GM23338 (cell line): ENCODE data around the gene HECTD1. TPM values are rescaled to one million over a fixed set of nuclear protein-coding genes. Genes with fewer than 3 reads are reported as not detected.

Source experiments
- ATAC-seq: fragments of 200-7000 bp; cut with Tn5 transposase; 3 replicates; pipeline ENCODE4 v1.9.1; 2020
- DNase-seq: peaks from one replicate; pipeline ENCODE4 v3.0.0-alpha.2; 2015; ENCODE audit warnings: low spot score
- H2AFZ ChIP-seq: fragments of 200-600 bp; sonication (generic); 2 replicates; pipeline ENCODE4 v1.8.0; 2016; ENCODE audit warnings: antibody characterized with exemption, mild to moderate bottlenecking, moderate library complexity
- H3F3A ChIP-seq: fragments of 200-600 bp; sonication (generic); replicated peaks from 2 replicates; pipeline ENCODE4 v1.8.0; 2017; ENCODE audit warnings: antibody characterized with exemption, mixed run types, low read depth
- H3K27ac ChIP-seq: fragments of 200-600 bp; sonication (generic); 2 replicates; pipeline ENCODE4 v1.6.1; 2016; ENCODE audit warnings: low read depth
- H3K27me3 ChIP-seq: fragments of 200-600 bp; sonication (generic); 2 replicates; pipeline ENCODE4 v1.8.0; 2016; ENCODE audit warnings: mild to moderate bottlenecking, mixed run types, moderate library complexity; ENCODE audit not compliant: insufficient read depth
- H3K36me3 ChIP-seq: fragments of 200-600 bp; sonication (generic); 2 replicates; pipeline ENCODE4 v1.8.0; 2016; ENCODE audit warnings: mild to moderate bottlenecking; ENCODE audit not compliant: insufficient read depth
- H3K4me1 ChIP-seq: fragments of 200-600 bp; sonication (generic); 2 replicates; pipeline ENCODE4 v1.8.0; 2016; ENCODE audit warnings: mild to moderate bottlenecking, moderate library complexity; ENCODE audit not compliant: insufficient read depth
- H3K4me2 ChIP-seq: fragments of 200-600 bp; sonication (generic); 2 replicates; pipeline ENCODE4 v1.7.1; 2017; ENCODE audit warnings: mixed run types
- H3K4me3 ChIP-seq: fragments of 200-600 bp; sonication (generic); 2 replicates; pipeline ENCODE4 v1.6.1; 2016; ENCODE audit warnings: mixed run types
- H3K79me2 ChIP-seq: fragments of 200-600 bp; sonication (generic); replicated peaks from 2 replicates; pipeline ENCODE4 v1.8.0; 2017; ENCODE audit warnings: mild to moderate bottlenecking; ENCODE audit not compliant: insufficient read depth
- H3K9me2 ChIP-seq: fragments of 200-600 bp; sonication (generic); 2 replicates; pipeline ENCODE4 v1.8.0; 2017; ENCODE audit not compliant: insufficient read depth
- H4K20me1 ChIP-seq: fragments of 200-600 bp; sonication (generic); replicated peaks from 2 replicates; pipeline ENCODE4 v1.8.0; 2017; ENCODE audit warnings: mild to moderate bottlenecking; ENCODE audit not compliant: insufficient read depth
- H3K27ac Mint-ChIP-seq: 2 replicates; pipeline ENCODE4 v1.8.0; 2020; ENCODE audit warnings: inconsistent platforms, mild to moderate bottlenecking, moderate library complexity, mixed read lengths
- H3K27me3 Mint-ChIP-seq: 3 replicates; pipeline ENCODE4 v1.8.0; 2022; ENCODE audit warnings: low read depth, mild to moderate bottlenecking, moderate library complexity, mixed read lengths, inconsistent platforms; ENCODE audit not compliant: insufficient read depth, poor library complexity
- H3K36me3 Mint-ChIP-seq: 3 replicates; pipeline ENCODE4 v1.8.0; 2021; ENCODE audit warnings: low read depth, mild to moderate bottlenecking, inconsistent platforms, moderate library complexity, mixed read lengths
- H3K4me1 Mint-ChIP-seq: 3 replicates; pipeline ENCODE4 v1.8.0; 2020; ENCODE audit warnings: mild to moderate bottlenecking, inconsistent platforms, mixed read lengths
- H3K4me3 Mint-ChIP-seq: 3 replicates; pipeline ENCODE4 v1.8.0; 2021; ENCODE audit warnings: moderate library complexity, mild to moderate bottlenecking, inconsistent platforms, mixed read lengths
- H3K9me3 Mint-ChIP-seq: 3 replicates; pipeline ENCODE4 v1.8.0; 2020; ENCODE audit warnings: moderate library complexity, mild to moderate bottlenecking, inconsistent platforms, mixed read lengths
- CREB1 ChIP-seq: fragments of 250-450 bp; sonication (Bioruptor Pico); IDR thresholded peaks from 2 replicates; pipeline ENCODE4 v1.5.0; 2020; ENCODE audit warnings: low read depth, mild to moderate bottlenecking, moderate library complexity
- CTCF ChIP-seq, 2 experiments: fragments of 200-600 bp in 1 of 2; sonication (generic) in 1 of 2; conservative IDR thresholded peaks; 2 replicates each; pipeline versions ENCODE4 v1.5.1 to v1.6.1; 2016 to 2017; ENCODE audit warnings: antibody characterized with exemption in 2 of 2, low read depth in 2 of 2, mild to moderate bottlenecking in 2 of 2, moderate library complexity in 1 of 2
- ETS1 ChIP-seq: IDR thresholded peaks from 2 replicates; pipeline ENCODE4 v1.6.1; 2016; ENCODE audit warnings: antibody characterized with exemption
- EZH2 ChIP-seq: fragments of 200-600 bp; sonication (generic); IDR thresholded peaks from one replicate; pipeline ENCODE4 v1.8.0; 2017; ENCODE audit warnings: antibody characterized with exemption, mild to moderate bottlenecking, low read depth; ENCODE audit not compliant: unreplicated experiment
- EZH2phosphoT487 ChIP-seq: fragments of 200-600 bp; sonication (generic); IDR thresholded peaks from one replicate; pipeline ENCODE4 v1.8.1; 2018; ENCODE audit warnings: antibody characterized with exemption; ENCODE audit not compliant: unreplicated experiment
- JUNB ChIP-seq: IDR thresholded peaks from one replicate; pipeline ENCODE4 v1.6.1; 2016; ENCODE audit warnings: antibody characterized with exemption; ENCODE audit not compliant: unreplicated experiment
- NANOG ChIP-seq: IDR thresholded peaks from 2 replicates; pipeline ENCODE4 v1.6.1; 2016; ENCODE audit warnings: antibody characterized with exemption, borderline replicate concordance
- POLR2AphosphoS5 ChIP-seq: IDR thresholded peaks from 2 replicates; pipeline ENCODE4 v1.6.1; 2016; ENCODE audit warnings: antibody characterized with exemption, low read depth
- REST ChIP-seq: IDR thresholded peaks from one replicate; pipeline ENCODE4 v1.6.1; 2018; ENCODE audit warnings: antibody characterized with exemption; ENCODE audit not compliant: unreplicated experiment
- STAT1 ChIP-seq: IDR thresholded peaks from one replicate; pipeline ENCODE4 v1.6.1; 2016; ENCODE audit warnings: antibody characterized with exemption; ENCODE audit not compliant: unreplicated experiment
- ZNF114 ChIP-seq: fragments of 250-450 bp; sonication (Bioruptor Pico); IDR thresholded peaks from 2 replicates; pipeline ENCODE4 v1.5.0; 2020; ENCODE audit warnings: mild to moderate bottlenecking, moderate library complexity
- ZNF331 ChIP-seq: fragments of 250-450 bp; sonication (Bioruptor Pico); IDR thresholded peaks from 2 replicates; pipeline ENCODE4 v1.5.0; 2020; ENCODE audit warnings: low read depth, mild to moderate bottlenecking, moderate library complexity
- ZNF462 ChIP-seq: fragments of 250-450 bp; sonication (Bioruptor Pico); IDR thresholded peaks from 2 replicates; pipeline ENCODE4 v1.5.0; 2020; ENCODE audit warnings: mild to moderate bottlenecking, moderate library complexity
- polyA plus RNA-seq: library from polyadenylated mRNA; unstranded; fragments of >200 nt; fragmentation: Nextera tagmentation; extraction: Ambion mirVana; gene quantifications from 2 replicates; pipeline ENCODE4 v1.2.1, GENCODE V29; 2016
- total RNA-seq: library from RNA; depleted of rRNA; stranded (reverse); fragments of >200 nt; shearing (Covaris generic); gene quantifications from 2 replicates; pipeline ENCODE4 v1.2.3, GENCODE V29; 2014

Gene HECTD1
- total and polyA plus RNA-seq, 2 experiments from 2014 or later: 42.1 to 132 TPM

GRCh38 chr14:31229638-31230572 is 22.3 kb upstream of the HECTD1 start:
- Mint-ChIP-seq H3K9me3 (no peaks in the 10 kb centered on the region), H3K4me1 (peaks cover 6% of the 10 kb centered on the region; the same call in 2 of the 3 replicates), H3K4me3 (peak overlapping the region; percentile 37; the same call in 2 of the 3 replicates), H3K27me3 (no peaks in the 10 kb centered on the region), H3K36me3 (no peaks in the 10 kb centered on the region), H3K27ac (no peak overlapping the region)
- no peaks in the 10 kb centered on the region for H3K9me2 ChIP-seq
- 0 out of 2 replicates have a peak overlapping the region, but pooled peaks have one; percentile 12 for H3K4me3 ChIP-seq
- H4K20me1 ChIP-seq: no peaks in the 10 kb centered on the region
- DNase-seq (peak; percentile 51), ATAC-seq (peak; percentile 99)
- H2AFZ ChIP-seq: peak overlapping the region; percentile 90
- no peaks in the 10 kb centered on the region for H3K79me2 ChIP-seq
- no peaks in the 10 kb centered on the region for H3K27me3 ChIP-seq
- TF ChIP-seq JUNB (no peak), CREB1 (CRISPR knock-in tag) (no peak), CTCF (conservative IDR thresholded peaks at IDR 0.05; ENCODE audit: low read depth in 2 of 2) (no peak), ZNF331 (CRISPR knock-in tag) (no peak), STAT1 (no peak), NANOG (no peak), EZH2 (no peak), REST (no peak), EZH2phosphoT487 (no peak), ZNF114 (CRISPR knock-in tag) (no peak), POLR2AphosphoS5 (no peak), ETS1 (no peak), ZNF462 (CRISPR knock-in tag) (no peak)
- H3K36me3 ChIP-seq: no peaks in the 10 kb centered on the region
- H3K27ac ChIP-seq: no peak overlapping the region
- peak overlapping the region; percentile 25; the same call in 1 of the 2 replicates for H3K4me2 ChIP-seq
- no peaks in the 10 kb centered on the region for H3F3A ChIP-seq
- H3K4me1 ChIP-seq: peaks cover 15% of the 10 kb centered on the region
